Peyer's patch (tissue), 4 donors: ENCODE measurements around the gene TRIO.

Experiments
- CTCF ChIP-seq, 6 experiments: fragments of 450-650 bp in 4 of 6; fragments of 200-600 bp in 2 of 6; sonication (generic) in 1 of 6; IDR thresholded peaks; one replicate each; pipeline ENCODE4 v1.5.1; 2017 to 2019; ENCODE audit warnings: antibody characterized with exemption in 6 of 6, mild to moderate bottlenecking in 3 of 6, moderate library complexity in 1 of 6
- POLR2A ChIP-seq, 2 donors: fragments of 450-650 bp; IDR thresholded peaks; one replicate each; pipeline ENCODE4 v1.5.1; 2017; ENCODE audit warnings: antibody characterized with exemption in 2 of 2, mild to moderate bottlenecking in 2 of 2, moderate library complexity in 2 of 2

DNA sequence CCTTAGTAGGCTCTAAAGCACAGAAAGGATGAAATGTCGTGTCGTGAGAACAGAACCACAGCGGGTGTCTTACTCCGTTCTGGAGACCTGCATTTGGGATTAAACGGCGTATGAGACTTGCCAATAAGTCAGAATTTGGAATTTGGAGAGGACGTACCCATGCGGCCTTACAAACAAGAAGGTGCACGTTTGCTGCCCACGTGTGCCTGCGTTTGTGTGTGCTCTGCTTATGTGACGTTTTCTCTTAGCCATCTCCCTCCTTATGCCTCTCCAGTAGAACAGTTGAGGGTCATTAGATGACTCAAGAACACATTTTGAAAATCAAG lies 266.9 kb downstream of the TRIO start:
- no peak for TF ChIP-seq CTCF (IDR thresholded peaks at IDR 0.05)
- TF ChIP-seq POLR2A (IDR thresholded peaks at IDR 0.05), result no peak
